ENCODE measurements around the gene EPS15.

Gene EPS15

DNA sequence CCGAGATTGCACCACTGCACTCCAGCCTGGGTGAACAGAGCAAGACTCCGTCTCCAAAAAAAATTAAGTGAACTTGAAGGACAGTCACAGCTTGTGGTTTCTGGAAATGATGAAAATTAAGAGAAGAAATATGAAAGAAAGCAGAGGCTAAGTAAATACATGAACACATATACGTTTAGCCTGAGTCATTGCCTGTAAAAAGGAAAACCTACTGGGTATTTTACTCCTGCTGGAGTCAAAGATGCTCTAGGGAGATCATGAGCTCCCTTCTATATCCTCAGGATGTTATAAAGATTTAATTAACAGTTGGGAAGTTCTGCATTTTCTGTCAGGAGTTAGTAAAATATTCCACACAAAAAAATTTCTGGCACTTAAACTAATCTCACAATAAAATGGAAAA, 145.2 kb downstream of the EPS15 start:
- DNase-seq (ENCODE audit: low spot score): no peak

DNA sequence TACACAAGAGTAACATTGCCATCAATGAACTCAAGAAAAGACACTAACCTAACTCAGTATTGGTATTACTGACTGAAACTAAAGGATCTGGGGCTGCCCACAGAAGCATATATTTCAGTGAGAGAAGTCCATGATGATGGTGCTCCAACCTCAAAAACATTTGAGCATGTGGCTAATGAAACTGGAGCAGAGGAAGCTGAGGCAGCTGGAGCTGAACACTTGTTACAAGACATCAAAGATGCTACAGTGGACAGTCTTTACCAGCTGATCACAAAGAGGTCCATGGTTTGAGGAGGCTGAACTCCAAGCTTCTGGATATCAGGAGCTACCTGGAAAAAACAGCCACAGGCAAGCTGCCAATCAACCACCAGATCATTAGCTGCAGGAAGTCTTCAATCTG, 146.5 kb downstream of the EPS15 start:
- DNase-seq (ENCODE audit: low spot score): no peak

DNA sequence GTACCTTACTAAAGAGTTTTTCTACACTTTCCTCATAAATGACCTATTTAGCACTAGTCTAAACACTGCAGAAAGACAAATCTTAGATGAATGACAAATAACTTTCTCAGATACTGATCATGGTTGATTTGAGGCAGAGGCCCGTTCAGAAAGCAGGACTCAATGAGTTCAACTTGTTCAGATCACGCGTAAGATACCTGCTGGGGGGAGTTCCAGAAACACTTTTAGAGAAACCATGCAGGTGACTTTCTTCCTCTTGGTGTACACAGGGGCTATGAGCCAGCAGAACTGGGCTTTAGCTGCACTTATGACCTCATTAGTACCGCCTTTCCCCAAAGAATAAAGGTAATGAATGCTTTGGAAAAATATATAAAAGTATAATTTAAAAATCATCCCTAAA, 149.9 kb downstream of the EPS15 start:
- no peak for DNase-seq (ENCODE audit: low spot score)

DNA sequence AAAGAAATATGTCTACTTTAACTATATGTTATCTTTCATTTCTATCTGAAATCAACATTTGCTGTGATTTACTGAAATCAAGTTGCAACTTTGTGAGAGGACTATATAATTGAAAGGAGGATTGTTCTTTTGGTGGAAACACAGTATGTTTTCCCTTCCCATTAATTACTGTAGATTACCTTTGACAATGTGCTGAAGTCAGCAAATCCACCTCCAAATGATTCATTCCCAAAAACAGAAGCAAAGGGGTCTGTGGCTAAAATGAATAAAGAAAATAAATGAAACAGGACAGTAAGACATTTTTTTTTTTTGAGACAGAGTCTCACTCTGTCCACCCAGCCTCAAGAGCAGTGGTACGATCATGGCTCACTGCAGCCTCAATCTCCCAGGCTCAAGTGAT, 153.3 kb downstream of the EPS15 start:
- DNase-seq (ENCODE audit: low spot score): no peak

DNA sequence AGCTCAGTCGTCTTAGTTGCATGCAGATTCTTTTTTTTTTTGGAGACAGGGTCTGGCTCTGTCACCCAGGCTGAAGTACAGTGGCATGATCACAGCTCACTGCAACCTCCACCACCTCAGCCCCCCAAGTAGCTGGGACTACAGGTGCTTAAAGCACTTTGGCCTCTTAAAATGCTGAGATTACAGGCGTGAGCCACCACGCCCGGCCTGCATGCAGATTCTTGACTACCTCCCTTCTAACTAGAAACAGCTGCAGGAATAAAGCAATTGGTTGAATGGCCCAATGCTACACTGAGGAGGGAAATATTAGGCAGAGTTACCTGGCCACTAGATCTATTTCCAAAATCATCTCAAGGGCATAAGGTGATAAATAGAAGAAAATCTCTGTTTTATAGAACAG, 159.2 kb downstream of the EPS15 start:
- DNase-seq (ENCODE audit: low spot score): no peak

DNA sequence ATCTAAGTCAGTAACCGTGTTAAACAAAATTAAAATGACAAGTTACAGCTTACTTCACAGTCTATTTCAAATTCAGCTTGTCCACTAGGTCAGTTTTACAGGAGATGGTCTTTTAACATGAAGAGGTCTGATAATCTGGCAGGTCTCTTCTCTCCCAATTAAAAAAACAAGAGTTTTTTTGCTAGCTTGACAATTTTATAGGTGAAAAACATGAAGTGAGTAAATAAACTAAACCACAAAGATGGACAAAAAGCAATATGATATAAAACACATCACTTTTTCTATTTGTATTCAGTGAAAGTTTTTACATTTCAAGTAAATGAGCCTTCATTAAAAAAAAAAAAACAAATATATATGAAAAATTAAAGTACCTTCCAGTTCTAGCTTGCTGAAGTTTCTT, 163.7 kb downstream of the EPS15 start:
- no peak for DNase-seq (ENCODE audit: low spot score)

DNA sequence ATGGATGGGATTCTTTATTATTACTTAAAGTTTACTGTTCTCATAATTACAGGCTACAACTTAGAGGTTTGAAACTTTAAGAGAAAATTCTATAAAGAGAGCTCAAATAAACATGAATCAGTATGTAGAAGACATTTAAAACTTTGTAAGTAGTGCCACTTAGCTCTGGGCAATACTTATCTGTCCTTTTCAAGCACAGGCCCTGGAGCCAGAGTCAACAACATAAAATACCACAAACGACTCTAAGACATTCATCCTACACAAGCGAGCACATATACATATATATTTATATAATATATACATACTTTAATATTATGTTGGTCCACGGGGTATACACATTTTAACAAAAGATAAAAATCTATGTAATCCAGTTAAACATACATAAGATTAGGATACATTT, 164.7 kb downstream of the EPS15 start:
- no peak for DNase-seq (ENCODE audit: low spot score)

DNA sequence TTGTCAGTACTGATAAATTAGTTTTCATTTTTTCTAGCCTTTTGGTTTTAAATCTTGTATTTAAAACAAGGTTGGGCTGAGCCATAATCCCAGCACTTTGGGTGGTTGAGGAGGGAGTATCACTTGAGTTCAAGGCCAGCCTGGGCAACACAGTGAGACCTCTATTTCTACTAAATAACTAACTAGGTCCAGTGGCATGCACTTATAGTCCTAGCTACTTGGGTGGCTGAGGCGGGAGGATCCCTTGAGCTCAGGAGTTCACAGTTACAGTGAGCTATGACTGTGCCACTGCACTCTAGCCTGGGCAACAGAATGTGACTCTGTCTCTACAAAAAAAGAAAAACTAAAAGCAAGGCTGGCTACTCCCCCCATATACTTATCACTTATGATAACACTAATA, 167.2 kb downstream of the EPS15 start:
- DNase-seq (ENCODE audit: low spot score): no peak

DNA sequence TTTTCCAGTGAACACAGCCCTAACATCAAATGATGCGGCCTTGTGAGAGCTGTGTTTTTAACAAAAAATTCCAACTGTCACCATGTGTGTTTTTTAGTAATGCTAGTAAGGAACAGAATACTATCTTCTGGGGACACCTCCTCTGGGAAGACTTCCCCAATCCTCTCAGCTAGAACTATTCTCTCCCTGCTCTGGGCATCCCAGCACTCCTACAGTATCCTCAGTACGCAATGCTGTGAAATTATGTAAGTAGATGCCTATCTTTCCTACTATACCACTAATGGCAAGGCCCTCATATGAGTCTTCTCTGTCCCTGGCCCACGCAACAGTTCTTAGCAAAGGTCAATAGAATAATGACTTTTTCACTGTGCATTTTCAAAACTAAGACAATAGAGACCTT, 169.2 kb downstream of the EPS15 start:
- no peak for DNase-seq (ENCODE audit: low spot score)

DNA sequence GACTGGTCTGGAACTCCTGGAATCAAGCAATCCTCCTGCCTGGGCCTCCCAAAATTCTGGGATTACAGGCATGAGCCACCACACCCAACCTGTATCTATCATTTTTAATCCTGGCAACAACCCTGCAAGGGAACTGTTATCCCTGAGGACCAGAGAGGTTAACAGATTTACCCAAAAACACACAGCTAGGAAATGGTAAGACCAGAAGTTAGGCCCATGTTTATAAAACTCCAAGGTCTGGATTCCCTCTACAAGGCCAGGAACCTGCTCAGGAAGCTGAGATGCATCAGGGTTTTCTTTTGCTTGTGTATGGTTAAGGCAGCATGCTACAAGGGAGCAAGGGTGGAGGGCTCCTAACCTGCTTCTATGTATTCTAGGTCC, 170.9 kb downstream of the EPS15 start:
- no peak for DNase-seq (ENCODE audit: low spot score)

DNA sequence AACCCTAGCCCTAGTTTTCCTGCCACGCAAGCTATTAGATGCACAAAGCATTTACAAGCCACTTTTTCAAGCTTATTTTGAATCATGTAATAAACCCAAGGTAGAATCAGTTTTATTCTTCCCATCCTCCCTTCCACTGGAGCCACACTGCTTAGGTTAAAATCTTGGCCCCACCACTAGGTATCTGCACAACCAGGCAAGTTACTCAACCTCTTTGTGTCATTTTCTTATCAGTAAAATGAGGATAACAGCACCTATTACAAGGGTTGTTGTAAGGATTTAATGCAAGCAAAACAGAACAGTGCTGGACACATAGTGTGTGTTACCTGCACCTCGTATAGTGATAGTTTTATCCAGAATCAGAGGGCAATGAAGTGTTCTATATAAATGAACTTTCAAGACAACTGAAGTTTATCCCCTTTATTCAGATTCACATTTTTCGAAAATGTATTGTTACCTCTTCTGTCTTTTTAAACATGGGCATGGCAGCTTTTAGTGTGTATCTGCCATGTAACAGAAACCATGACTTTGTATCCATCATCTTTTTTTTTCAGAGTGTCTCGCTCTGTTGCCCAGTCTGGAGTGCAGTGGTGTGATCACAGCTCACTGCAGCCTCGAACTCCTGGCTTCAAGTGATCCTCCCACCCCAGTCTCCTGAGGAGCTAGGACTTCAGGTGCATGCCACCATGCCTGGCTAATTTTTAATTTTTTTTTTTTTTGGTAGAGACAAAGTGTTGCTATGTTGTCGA, 171.5 kb downstream of the EPS15 start:
- DNase-seq (ENCODE audit: low spot score): no peak

DNA sequence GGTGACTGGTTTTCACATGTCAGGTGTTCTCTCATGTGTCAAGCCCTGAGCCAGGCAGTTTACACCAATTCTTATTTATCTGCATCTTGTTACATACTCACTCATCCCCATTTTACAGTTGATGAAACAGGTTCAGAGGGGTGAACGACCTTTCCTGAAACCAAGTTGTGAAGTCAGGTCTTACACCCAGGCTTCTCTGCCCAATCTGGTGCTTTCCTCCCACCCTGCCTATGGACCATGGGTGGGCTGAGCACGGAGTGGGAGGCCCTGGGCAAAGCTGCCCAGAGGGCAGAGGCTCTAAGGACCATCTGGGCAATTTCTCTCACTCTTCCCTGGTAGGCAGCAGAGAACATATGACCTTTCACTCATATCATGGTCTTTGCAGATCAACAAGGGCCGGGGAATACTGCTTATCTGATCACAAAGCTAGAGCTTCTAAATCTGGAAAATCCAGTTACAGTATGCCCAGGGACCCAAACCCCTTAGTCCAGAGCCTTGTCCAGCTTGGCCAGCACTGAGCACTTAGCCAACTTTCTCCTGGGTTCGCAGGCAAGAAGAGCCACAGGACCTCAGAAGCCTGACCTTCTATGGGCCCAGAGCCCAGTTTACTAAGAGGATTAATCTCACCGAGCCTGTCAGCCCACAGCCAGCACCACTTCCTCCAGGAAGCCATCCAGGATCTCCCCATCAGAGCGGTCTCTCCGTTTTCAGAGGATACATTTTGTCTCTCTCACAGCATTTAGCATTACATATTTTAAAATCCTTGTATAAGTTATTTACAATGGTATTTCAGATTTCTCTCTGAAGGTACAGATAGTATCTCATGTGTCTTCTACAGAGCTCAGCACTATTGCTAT, 172.8 kb downstream of the EPS15 start:
- no peak for DNase-seq (ENCODE audit: low spot score)

DNA sequence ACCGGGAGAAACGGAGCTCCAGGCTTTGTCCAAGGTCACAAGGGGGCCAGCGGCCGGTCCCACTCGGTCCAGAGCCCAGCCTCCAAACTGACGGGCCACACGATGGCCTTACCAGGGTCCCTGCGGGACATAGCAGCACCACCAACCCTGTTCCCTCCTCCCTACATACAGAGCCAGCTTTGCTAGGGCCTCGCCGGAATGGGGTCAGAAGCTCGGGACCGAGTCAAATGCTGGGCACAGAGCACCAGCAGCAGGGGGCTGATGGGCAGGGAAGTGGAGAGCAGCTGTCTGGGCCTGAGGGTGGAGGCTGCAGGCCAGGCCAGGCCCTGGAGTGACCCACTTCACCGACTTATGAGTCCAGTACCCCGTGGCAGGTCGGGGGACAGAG, 173.8 kb downstream of the EPS15 start:
- DNase-seq (ENCODE audit: low spot score): no peak

DNA sequence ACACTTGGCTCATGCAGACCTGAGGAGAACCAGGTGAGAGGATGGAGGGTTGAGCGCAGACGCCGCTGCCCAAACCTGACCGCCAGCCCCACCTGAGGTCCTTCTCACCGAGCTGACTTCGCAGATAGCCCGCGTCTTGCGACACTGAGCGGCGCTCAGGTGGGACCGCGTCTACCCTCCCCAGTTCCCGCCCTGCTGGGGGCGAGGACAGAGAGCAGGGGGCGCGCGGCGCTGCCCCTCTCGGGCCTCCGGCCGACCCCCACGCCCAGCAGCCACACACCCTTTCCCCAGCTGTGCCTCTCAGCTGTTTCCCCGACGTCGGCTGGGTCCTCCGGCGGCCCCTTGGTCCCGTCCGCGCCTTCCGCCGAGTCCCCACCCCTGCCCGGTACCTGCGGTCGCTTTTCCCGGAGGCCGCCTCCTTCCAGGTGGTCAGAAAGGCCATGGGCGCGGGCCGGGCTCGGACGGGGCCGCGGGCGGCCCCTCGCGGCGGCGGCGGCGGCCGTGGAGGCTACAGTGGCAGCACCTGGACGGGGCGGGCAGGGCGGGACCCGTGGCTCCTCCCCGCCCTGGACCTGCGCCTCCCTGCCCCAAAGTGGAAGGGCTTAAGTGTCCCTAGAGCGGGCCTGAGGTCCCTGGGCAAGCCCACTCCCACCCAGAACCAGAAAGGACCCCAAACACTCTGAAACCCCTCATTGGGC, 174.3 kb downstream of the EPS15 start:
- peak; percentile 47 for DNase-seq (ENCODE audit: low spot score)

DNA sequence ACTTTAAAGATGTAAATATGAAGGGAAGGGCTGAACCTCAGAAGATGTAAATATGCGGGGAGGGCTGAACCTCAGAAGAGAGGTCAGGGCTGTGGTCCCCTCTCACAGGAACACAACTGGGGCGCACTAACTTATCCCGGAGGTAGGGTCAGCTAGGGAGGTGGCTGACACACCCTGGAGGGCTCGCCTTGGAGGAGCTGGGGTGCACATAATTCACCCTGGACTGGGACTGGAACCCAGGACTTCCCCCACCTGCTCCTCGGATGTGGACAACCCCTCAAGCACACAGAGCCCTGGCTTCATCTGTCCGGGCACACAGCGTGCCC, 174.8 kb downstream of the EPS15 start:
- no peak for DNase-seq (ENCODE audit: low spot score)

DNA sequence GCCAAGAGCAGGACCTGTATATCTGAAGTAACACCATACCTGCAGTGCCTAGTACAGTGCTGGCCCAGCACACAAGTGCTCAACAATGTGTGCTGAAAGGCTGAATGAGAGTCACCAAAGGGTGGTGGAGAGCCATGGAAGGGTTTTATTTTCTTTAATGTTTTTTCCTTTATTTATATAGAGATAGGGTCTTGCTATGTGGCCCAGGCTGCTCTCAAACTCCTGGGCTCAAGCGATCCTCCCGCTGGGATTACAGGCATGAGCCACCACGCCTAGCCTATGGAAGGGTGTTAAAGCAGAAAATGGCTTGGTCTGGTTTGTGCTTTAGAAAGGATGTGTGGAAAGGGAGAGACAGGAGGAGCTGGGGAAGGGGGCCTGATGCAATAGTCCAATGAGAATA, 175.4 kb downstream of the EPS15 start:
- DNase-seq (ENCODE audit: low spot score): no peak

DNA sequence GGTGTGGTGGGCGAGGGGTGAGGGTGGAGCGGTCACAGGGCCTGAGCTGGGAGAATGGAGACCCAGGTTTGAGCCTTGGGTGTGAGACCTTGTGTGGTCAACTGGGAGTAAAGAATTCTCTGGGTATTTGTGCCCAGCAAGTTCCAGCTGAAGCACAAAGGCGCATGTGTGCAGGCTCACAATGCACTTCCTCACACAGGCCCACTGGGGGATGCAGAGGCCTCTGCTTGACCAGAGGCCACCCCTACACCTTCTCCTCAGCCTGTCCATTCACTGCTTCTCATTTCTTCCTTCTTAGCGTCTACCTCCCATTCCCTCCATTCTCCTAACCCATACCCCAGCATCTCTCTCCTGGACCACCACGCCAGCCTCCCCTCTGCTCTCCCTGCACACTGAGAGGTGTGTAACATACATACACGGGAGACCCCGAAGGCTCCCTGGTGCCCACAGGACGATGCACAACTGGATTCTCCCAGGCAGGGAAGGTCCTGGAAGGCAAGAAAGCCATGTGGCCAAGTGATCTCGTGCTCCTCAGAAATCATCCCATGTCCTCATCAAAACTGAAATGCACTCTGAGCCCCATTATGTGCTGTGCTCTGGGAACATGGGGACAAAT, 176.4 kb downstream of the EPS15 start:
- no peak for DNase-seq (ENCODE audit: low spot score)

DNA sequence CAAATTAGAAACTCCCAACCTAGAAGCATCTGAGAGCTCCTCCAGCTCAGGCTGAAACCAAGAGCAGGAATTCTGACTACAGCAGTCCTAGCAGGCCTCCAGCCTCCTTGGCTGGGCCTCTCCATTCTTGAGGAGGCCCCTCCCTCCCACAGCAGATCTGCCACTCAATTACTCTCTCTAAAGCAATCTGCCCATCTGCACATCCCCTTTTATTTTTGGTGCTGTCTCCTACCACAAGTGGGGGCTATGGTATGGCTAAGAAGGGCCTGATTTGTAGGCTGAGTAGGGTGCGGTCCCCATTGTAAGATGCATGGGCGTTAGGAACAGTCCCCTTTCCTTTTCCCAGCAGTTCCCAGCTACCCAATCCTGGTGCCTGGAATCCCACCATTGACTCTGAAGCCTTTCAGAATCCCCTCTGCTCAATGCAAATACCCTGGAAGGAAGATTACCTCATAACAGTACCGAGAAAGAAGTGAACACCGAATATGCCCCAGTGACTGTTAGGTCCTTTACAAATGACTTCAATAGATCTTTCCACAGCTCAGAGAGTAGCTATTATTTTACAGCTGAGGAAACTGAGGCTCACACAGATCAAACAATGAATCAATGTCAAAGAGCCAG, 177.1 kb downstream of the EPS15 start:
- peak; percentile 42 for DNase-seq (ENCODE audit: low spot score)

DNA sequence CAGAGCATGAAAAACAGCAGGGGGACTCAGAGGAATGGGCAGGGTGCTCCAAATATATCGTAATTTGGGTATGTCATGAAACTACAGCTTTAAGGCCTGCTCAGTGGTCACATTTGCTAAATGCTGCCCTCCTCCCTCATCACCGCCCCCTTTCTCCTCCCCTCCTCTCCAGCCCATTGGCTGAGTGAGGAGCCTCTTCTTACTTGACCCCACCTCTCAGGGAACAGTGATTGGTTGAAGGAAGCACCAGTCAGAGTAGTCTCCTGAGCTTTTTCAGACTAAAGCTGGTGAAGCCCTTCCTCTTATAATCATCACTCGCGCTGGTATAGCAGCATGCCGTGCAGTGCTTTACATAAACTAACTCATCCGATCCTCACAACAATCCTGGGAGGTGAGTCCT, 178.7 kb downstream of the EPS15 start:
- DNase-seq (ENCODE audit: low spot score): no peak

DNA sequence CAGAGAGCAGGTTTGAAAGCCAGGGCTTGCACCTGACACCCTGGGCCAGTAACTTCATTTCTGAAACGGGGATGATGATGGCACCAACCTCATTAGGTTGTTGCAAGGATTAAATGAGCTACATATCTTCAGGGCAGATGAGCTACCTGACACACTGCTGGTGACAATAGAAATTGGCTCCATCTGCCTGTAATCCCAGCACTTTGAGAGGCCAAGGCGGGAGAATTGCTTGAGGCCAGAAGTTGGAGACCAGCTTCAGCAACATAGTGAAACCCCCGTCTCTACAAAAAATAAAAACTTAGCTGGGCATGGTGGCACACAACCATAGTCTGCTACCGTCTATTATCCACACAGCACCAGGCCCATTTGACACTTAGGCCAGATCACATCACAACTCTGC, 182.4 kb downstream of the EPS15 start:
- no peak for DNase-seq (ENCODE audit: low spot score)

DNA sequence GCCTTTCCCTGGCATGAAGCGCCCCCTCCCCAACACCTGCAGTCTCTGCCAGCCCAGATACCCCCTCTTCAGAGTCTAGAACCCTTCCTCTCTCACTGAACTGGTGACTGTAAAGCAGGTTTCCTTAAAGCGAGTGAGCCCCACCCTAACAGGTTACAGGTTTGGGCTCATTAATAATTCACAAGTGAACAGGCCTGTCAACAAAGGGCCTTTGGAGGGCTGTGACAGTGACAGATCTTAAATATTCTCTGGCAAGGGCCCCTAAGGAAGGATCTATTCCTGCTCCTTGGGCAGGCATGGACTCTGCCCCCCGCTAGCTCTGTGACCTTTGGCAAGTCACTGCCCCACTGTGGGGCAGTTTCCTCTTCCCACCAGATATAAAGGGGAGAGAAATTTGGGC, 183.1 kb downstream of the EPS15 start:
- no peak for DNase-seq (ENCODE audit: low spot score)

All from germinal center (tissue), 1 donor.